Osteocyte (in vitro differentiated cells): ENCODE results near the gene RPL38. TPM values are rescaled to one million over a fixed set of nuclear protein-coding genes. Genes with fewer than 3 reads are reported as not detected.

ENCODE experiments used
- DNase-seq: peaks from one replicate; pipeline ENCODE4 v3.0.0; 2021; ENCODE audit warnings: mixed read lengths; ENCODE audit not compliant: unreplicated experiment; ENCODE audit errors: extremely low spot score
- H3K27ac Mint-ChIP-seq: one replicate; pipeline ENCODE4 v1.8.0; 2021; ENCODE audit warnings: mild to moderate bottlenecking, mixed read lengths; ENCODE audit not compliant: unreplicated experiment
- H3K27me3 Mint-ChIP-seq: one replicate; pipeline ENCODE4 v1.8.0; 2021; ENCODE audit warnings: mixed read lengths; ENCODE audit not compliant: unreplicated experiment
- H3K36me3 Mint-ChIP-seq: one replicate; pipeline ENCODE4 v1.8.0; 2021; ENCODE audit warnings: mixed read lengths; ENCODE audit not compliant: unreplicated experiment
- H3K4me1 Mint-ChIP-seq: one replicate; pipeline ENCODE4 v1.8.0; 2021; ENCODE audit warnings: mixed read lengths; ENCODE audit not compliant: unreplicated experiment
- H3K4me3 Mint-ChIP-seq: one replicate; pipeline ENCODE4 v1.8.0; 2021; ENCODE audit warnings: mild to moderate bottlenecking, moderate library complexity, mixed read lengths; ENCODE audit not compliant: unreplicated experiment
- H3K9me3 Mint-ChIP-seq: one replicate; pipeline ENCODE4 v1.8.0; 2021; ENCODE audit warnings: mixed read lengths; ENCODE audit not compliant: unreplicated experiment
- CTCF ChIP-seq: fragments of 200-600 bp; sonication (generic); IDR thresholded peaks from 2 replicates; pipeline ENCODE4 v1.5.0; 2021; ENCODE audit warnings: antibody characterized with exemption, mild to moderate bottlenecking, moderate library complexity
- total RNA-seq: library from RNA; stranded (reverse); gene quantifications from 2 replicates; pipeline ENCODE4 v1.2.1, GENCODE V29; 2021

RPL38 gene
- total RNA-seq, 1 donor from 2014 or later = 755 TPM

DNA sequence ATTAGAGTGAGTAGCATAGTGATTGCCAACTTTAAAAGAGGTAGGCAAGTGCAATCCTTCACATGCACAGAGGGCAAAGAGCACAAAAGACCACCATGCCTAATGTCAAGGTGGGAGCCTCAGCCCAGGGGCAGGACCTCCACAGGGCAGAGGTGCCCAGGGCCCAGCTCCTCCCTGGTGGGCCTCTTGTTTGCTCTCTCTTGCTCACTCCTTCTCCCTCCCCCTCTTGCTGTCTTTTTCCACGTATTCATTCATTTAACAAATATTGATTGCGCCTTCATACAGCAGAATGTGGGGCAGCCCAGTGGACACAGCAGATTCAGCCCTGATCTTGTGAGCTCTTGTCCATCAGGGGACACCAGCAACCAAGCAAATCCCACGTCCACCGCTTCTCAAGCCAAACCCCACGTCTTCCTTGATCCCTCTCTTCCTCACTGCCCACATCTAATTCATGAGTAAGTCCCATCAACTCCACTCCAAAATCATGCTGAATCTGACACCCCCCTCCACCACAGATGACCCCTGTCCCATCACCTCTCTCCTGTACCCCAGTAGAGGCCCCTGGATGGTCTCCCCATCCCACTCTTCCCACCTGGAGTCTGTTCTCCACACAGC is 44.1 kb upstream of the RPL38 start:
- Mint-ChIP-seq H3K4me3 (no peak overlapping the region), H3K27ac (no peak overlapping the region), H3K4me1 (no peaks in the 10 kb centered on the region), H3K9me3 (no peaks in the 10 kb centered on the region), H3K27me3 (no peaks in the 10 kb centered on the region), H3K36me3 (no peaks in the 10 kb centered on the region)
- TF ChIP-seq CTCF = no peak
- DNase-seq = peak; percentile 76

DNA sequence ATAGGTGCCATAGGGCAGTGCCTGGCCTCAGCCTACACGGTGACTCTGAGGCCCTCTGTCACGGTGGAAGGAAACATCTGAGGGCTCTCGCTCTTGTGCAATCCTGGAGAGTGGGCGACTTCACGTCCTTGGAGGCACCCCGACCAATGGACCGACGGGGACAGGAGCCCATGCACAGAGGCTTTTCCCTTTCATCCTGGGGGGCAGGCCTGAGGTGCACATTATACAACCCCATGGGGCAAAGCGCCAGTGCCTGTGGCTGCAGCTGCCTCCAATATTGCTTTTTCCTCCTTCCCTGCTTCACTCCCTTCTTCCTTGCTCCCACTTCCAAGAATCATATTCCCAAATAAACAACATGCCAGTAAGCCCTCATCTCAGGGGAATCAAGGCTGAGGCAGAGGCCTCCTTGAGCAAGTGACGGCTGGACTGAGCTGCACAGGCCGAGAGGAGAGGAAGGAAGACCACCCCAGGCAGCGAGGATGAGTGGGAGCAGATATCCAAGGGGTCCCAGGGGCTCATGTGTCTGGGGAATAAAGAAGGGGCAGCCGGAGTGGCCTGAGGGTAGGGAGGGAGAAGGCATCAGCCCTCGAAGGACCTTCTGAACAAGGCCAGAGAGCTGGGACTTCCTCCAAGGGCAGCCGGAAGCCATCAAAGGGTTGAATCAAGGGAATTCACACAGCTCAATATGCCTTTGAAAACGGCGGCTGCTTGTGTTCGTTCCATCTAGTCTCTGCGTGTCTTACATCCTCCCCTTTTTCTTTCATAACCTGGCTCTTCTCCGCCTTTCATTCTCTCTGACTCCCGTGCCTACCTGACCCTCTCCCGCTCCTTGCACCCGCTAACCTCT is 42.6 kb upstream of the RPL38 start:
- H3K27me3 Mint-ChIP-seq = no peaks in the 10 kb centered on the region
- peak; percentile 75 for DNase-seq
- H3K4me1 Mint-ChIP-seq = no peaks in the 10 kb centered on the region
- no peak overlapping the region for H3K27ac Mint-ChIP-seq
- no peaks in the 10 kb centered on the region for H3K9me3 Mint-ChIP-seq
- no peaks in the 10 kb centered on the region for H3K36me3 Mint-ChIP-seq
- TF ChIP-seq CTCF = no peak
- H3K4me3 Mint-ChIP-seq = no peak overlapping the region

DNA sequence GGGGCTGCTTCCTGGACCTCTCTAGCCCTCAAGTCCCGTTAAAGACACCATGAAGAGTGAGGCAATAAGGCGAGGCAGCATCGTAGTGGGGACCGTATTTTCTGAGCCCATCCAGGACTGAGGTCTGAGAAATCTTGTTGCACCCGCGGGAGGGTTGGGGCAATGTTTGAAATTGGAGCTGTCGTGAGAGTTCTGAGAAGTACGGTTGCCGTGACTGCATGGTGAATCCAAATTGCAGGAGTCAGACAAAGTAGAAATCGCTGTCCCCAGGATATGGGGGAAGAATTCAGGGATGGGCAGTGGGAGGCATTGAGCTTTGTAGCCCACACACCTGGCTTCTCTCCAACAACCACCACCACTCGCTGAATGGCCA is 42.0 kb upstream of the RPL38 start:
- Mint-ChIP-seq H3K9me3 (no peaks in the 10 kb centered on the region), H3K4me1 (no peaks in the 10 kb centered on the region), H3K4me3 (no peak overlapping the region), H3K36me3 (no peaks in the 10 kb centered on the region), H3K27me3 (no peaks in the 10 kb centered on the region), H3K27ac (no peak overlapping the region)
- DNase-seq = peak; percentile 66
- no peak for TF ChIP-seq CTCF

GRCh38 chr17:74163271-74163821 is 40.1 kb upstream of the RPL38 start:
- Mint-ChIP-seq H3K27me3 (peaks cover 17% of the 10 kb centered on the region), H3K36me3 (no peaks in the 10 kb centered on the region), H3K4me3 (no peak overlapping the region), H3K27ac (no peak overlapping the region), H3K9me3 (no peaks in the 10 kb centered on the region), H3K4me1 (no peaks in the 10 kb centered on the region)
- peak; percentile 65 for DNase-seq
- no peak for TF ChIP-seq CTCF

DNA sequence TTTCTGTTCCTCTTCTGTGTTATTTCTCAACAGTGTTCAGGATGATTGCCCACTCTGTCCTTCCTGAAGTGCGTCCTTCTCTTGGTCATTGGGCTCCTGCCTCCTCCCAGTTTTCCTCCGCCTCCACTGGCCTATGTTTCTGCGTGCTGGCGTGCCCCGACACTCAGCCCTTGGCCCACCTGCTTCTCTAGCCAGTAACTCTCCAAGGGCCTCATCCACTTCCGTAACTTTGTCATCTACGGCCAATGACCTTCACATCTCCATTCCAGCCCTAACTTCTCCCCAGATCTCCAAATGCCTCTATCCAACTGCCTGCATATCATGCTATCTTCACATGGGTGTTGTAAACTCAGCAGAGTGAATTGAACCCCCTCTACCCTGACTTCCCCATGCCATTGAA is 39.6 kb upstream of the RPL38 start:
- H3K27ac Mint-ChIP-seq = no peak overlapping the region
- H3K36me3 Mint-ChIP-seq = no peaks in the 10 kb centered on the region
- peak; percentile 48 for DNase-seq
- H3K27me3 Mint-ChIP-seq = peaks cover 17% of the 10 kb centered on the region
- no peaks in the 10 kb centered on the region for H3K9me3 Mint-ChIP-seq
- H3K4me3 Mint-ChIP-seq = no peak overlapping the region
- no peaks in the 10 kb centered on the region for H3K4me1 Mint-ChIP-seq
- no peak for TF ChIP-seq CTCF
